ENCODE results near the gene PACRG. TPM values are rescaled to one million over a fixed set of nuclear protein-coding genes. Genes with fewer than 3 reads are reported as not detected.

The PACRG gene
- total RNA-seq, 1 donor from 2014 or later = 2.4 TPM

GRCh38 chr6:163327165-163327880 is 599.5 kb downstream of the PACRG start:
- Mint-ChIP-seq H3K27me3 (peaks cover 11% of the 10 kb centered on the region), H3K4me3 (ENCODE audit: low read depth) (no peak overlapping the region), H3K27ac (no peak overlapping the region), H3K9me3 (ENCODE audit: low read depth) (no peaks in the 10 kb centered on the region), H3K4me1 (ENCODE audit: low read depth) (peaks cover 14% of the 10 kb centered on the region), H3K36me3 (ENCODE audit: insufficient read depth) (no peaks in the 10 kb centered on the region)
- DNase-seq (ENCODE audit: low spot score, unreplicated experiment) = no peak
- no peak for TF ChIP-seq CTCF (IDR thresholded peaks at IDR 0.05; ENCODE audit: unreplicated experiment)

- DNase-seq (ENCODE audit: low spot score, unreplicated experiment) = no peak
- TF ChIP-seq CTCF (IDR thresholded peaks at IDR 0.05; ENCODE audit: unreplicated experiment) = no peak
- Mint-ChIP-seq H3K36me3 (ENCODE audit: insufficient read depth) (no peaks in the 10 kb centered on the region), H3K27ac (no peak overlapping the region), H3K27me3 (peaks cover 10% of the 10 kb centered on the region), H3K9me3 (ENCODE audit: low read depth) (no peaks in the 10 kb centered on the region), H3K4me3 (ENCODE audit: low read depth) (no peak overlapping the region), H3K4me1 (ENCODE audit: low read depth) (peaks cover 14% of the 10 kb centered on the region)
Measured at GRCh38 chr6:163327921-163328320, 600.1 kb downstream of the PACRG start.

- Mint-ChIP-seq H3K4me3 (ENCODE audit: low read depth) (no peak overlapping the region), H3K9me3 (ENCODE audit: low read depth) (no peaks in the 10 kb centered on the region), H3K27me3 (peaks cover 10% of the 10 kb centered on the region), H3K4me1 (ENCODE audit: low read depth) (peaks cover 14% of the 10 kb centered on the region), H3K36me3 (ENCODE audit: insufficient read depth) (no peaks in the 10 kb centered on the region), H3K27ac (no peak overlapping the region)
- DNase-seq (ENCODE audit: low spot score, unreplicated experiment) = no peak
- TF ChIP-seq CTCF (IDR thresholded peaks at IDR 0.05; ENCODE audit: unreplicated experiment) = no peak
Measured at GRCh38 chr6:163328411-163328810, 600.6 kb downstream of the PACRG start.

GRCh38 chr6:163329991-163330390 is 602.2 kb downstream of the PACRG start:
- Mint-ChIP-seq H3K36me3 (ENCODE audit: insufficient read depth) (no peaks in the 10 kb centered on the region), H3K27me3 (peaks cover 10% of the 10 kb centered on the region), H3K4me1 (ENCODE audit: low read depth) (peaks cover 5% of the 10 kb centered on the region), H3K27ac (no peak overlapping the region), H3K9me3 (ENCODE audit: low read depth) (no peaks in the 10 kb centered on the region), H3K4me3 (ENCODE audit: low read depth) (no peak overlapping the region)
- no peak for TF ChIP-seq CTCF (IDR thresholded peaks at IDR 0.05; ENCODE audit: unreplicated experiment)
- no peak for DNase-seq (ENCODE audit: low spot score, unreplicated experiment)

- Mint-ChIP-seq H3K27ac (no peak overlapping the region), H3K9me3 (ENCODE audit: low read depth) (no peaks in the 10 kb centered on the region), H3K4me1 (ENCODE audit: low read depth) (no peaks in the 10 kb centered on the region), H3K27me3 (peaks cover 10% of the 10 kb centered on the region), H3K4me3 (ENCODE audit: low read depth) (no peak overlapping the region), H3K36me3 (ENCODE audit: insufficient read depth) (no peaks in the 10 kb centered on the region)
- no peak for DNase-seq (ENCODE audit: low spot score, unreplicated experiment)
- TF ChIP-seq CTCF (IDR thresholded peaks at IDR 0.05; ENCODE audit: unreplicated experiment) = no peak
Measured at GRCh38 chr6:163331245-163331644, 603.5 kb downstream of the PACRG start.

Data from progenitor cell of endocrine pancreas (in vitro differentiated cells).